Measurements from ENCODE around the gene FAM98B. TPM values are rescaled to one million over a fixed set of nuclear protein-coding genes. Genes with fewer than 3 reads are reported as not detected.

The FAM98B gene
- total and polyA plus RNA-seq, 9 of the 15 experiments (the other 6 are each of a cell fraction or from before 2014, with no cell fraction given): 3.1 to 42.0 (median 9.4) TPM

DNA sequence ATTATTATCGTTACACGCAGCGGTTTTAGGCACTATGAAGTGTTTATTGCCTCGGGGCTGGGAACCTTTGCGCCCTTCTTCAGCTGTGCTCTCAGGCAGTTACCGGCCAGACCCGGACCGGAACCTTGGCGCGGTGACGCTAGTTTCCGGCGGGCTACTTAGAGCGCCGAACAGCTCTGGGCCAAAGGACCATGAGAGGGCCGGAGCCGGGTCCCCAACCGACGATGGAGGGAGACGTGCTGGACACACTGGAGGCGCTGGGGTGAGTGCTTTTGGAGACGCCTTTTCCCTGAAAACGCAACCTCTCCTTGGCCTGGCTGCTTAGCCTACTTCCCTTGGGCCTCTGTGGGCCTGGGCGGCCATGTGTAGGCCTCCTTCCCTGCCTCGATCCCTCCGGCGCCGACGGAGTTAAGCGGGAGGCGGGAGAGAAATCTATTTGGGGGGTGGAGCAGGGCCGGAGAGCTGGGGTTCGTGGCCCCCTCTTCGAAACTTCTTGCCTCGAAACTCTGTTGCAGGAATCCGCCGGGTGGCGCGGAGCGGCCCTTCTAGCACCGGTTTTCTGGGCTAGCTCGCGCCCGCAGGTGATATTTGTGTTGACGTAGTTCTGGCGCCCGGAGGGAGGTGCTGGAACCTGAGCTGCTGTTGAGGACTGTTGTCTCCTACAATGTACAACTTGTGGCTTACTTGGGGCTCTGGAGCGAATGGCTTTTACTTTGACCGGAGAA is at the start of gene FAM98B (continued):
- TF ChIP-seq ZNF175 (CRISPR knock-in tag; IDR thresholded peaks at IDR 0.05; ENCODE audit: low read depth): no peak
- TF ChIP-seq, protein P1, sequence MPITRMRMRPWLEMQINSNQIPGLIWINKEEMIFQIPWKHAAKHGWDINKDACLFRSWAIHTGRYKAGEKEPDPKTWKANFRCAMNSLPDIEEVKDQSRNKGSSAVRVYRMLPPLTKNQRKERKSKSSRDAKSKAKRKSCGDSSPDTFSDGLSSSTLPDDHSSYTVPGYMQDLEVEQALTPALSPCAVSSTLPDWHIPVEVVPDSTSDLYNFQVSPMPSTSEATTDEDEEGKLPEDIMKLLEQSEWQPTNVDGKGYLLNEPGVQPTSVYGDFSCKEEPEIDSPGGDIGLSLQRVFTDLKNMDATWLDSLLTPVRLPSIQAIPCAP (CRISPR knock-in tag; IDR thresholded peaks at IDR 0.05; ENCODE audit: borderline replicate concordance): no peak
- TF ChIP-seq TCFL5 (CRISPR knock-in tag; conservative IDR thresholded peaks at IDR 0.05): no peak
- TF ChIP-seq ZNF134 (CRISPR knock-in tag; conservative IDR thresholded peaks at IDR 0.05): no peak
- no peak for TF ChIP-seq CHD4 (IDR thresholded peaks at IDR 0.05; ENCODE audit: insufficient read depth, insufficient replicate concordance, low read depth, low read length, poor library complexity, severe bottlenecking)
- TF ChIP-seq, protein P2, sequence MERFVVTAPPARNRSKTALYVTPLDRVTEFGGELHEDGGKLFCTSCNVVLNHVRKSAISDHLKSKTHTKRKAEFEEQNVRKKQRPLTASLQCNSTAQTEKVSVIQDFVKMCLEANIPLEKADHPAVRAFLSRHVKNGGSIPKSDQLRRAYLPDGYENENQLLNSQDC (CRISPR knock-in tag; IDR thresholded peaks at IDR 0.05): no peak; the same call in 1 of the 2 replicates
- TF ChIP-seq RBM25 (IDR thresholded peaks at IDR 0.05; ENCODE audit: low read depth, low read length, severe bottlenecking): no peak
- TF ChIP-seq, protein P3, sequence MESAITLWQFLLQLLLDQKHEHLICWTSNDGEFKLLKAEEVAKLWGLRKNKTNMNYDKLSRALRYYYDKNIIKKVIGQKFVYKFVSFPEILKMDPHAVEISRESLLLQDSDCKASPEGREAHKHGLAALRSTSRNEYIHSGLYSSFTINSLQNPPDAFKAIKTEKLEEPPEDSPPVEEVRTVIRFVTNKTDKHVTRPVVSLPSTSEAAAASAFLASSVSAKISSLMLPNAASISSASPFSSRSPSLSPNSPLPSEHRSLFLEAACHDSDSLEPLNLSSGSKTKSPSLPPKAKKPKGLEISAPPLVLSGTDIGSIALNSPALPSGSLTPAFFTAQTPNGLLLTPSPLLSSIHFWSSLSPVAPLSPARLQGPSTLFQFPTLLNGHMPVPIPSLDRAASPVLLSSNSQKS (CRISPR knock-in tag; IDR thresholded peaks at IDR 0.05): no peak
- TF ChIP-seq, protein P4, sequence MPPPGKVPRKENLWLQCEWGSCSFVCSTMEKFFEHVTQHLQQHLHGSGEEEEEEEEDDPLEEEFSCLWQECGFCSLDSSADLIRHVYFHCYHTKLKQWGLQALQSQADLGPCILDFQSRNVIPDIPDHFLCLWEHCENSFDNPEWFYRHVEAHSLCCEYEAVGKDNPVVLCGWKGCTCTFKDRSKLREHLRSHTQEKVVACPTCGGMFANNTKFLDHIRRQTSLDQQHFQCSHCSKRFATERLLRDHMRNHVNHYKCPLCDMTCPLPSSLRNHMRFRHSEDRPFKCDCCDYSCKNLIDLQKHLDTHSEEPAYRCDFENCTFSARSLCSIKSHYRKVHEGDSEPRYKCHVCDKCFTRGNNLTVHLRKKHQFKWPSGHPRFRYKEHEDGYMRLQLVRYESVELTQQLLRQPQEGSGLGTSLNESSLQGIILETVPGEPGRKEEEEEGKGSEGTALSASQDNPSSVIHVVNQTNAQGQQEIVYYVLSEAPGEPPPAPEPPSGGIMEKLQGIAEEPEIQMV (tag; conservative IDR thresholded peaks at IDR 0.05; ENCODE audit: low read depth): no peak
- TF ChIP-seq NCOR1 (IDR thresholded peaks at IDR 0.05): peak; percentile 52
- TF ChIP-seq, protein P5, sequence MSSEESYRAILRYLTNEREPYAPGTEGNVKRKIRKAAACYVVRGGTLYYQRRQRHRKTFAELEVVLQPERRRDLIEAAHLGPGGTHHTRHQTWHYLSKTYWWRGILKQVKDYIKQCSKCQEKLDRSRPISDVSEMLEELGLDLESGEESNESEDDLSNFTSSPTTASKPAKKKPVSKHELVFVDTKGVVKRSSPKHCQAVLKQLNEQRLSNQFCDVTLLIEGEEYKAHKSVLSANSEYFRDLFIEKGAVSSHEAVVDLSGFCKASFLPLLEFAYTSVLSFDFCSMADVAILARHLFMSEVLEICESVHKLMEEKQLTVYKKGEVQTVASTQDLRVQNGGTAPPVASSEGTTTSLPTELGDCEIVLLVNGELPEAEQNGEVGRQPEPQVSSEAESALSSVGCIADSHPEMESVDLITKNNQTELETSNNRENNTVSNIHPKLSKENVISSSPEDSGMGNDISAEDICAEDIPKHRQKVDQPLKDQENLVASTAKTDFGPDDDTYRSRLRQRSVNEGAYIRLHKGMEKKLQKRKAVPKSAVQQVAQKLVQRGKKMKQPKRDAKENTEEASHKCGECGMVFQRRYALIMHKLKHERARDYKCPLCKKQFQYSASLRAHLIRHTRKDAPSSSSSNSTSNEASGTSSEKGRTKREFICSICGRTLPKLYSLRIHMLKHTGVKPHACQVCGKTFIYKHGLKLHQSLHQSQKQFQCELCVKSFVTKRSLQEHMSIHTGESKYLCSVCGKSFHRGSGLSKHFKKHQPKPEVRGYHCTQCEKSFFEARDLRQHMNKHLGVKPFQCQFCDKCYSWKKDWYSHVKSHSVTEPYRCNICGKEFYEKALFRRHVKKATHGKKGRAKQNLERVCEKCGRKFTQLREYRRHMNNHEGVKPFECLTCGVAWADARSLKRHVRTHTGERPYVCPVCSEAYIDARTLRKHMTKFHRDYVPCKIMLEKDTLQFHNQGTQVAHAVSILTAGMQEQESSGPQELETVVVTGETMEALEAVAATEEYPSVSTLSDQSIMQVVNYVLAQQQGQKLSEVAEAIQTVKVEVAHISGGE (CRISPR knock-in tag; IDR thresholded peaks at IDR 0.05): peak; percentile 98 to 100 (median 99)
- TF ChIP-seq ARID1B (IDR thresholded peaks at IDR 0.05): no peak
- peak; percentile 81 for TF ChIP-seq MTA3 (IDR thresholded peaks at IDR 0.05; ENCODE audit: borderline replicate concordance)
- TF ChIP-seq ZNF3 (CRISPR knock-in tag; IDR thresholded peaks at IDR 0.05): no peak
- no peak for TF ChIP-seq ZNF184 (CRISPR knock-in tag; IDR thresholded peaks at IDR 0.05)
- no peak for TF ChIP-seq HDGF (IDR thresholded peaks at IDR 0.05)
- TF ChIP-seq XRCC4 (IDR thresholded peaks at IDR 0.05; ENCODE audit: extremely low read depth, insufficient read depth, insufficient read length): no peak
- no peak for TF ChIP-seq TCF7L2 (IDR thresholded peaks at IDR 0.05; ENCODE audit: low read depth, low read length)
- TF ChIP-seq BCL6 (CRISPR knock-in tag; IDR thresholded peaks at IDR 0.05): no peak
- TF ChIP-seq POLR2AphosphoS2 (IDR thresholded peaks at IDR 0.05; ENCODE audit: low read length): no peak
- no peak for TF ChIP-seq WHSC1 (IDR thresholded peaks at IDR 0.05; ENCODE audit: low read length)
- peak; percentile 47; the same call in 1 of the 2 replicates for TF ChIP-seq ZNF384 (IDR thresholded peaks at IDR 0.05; ENCODE audit: low read depth, low read length)
